ENCODE results near the gene MAP4K2.

DNA sequence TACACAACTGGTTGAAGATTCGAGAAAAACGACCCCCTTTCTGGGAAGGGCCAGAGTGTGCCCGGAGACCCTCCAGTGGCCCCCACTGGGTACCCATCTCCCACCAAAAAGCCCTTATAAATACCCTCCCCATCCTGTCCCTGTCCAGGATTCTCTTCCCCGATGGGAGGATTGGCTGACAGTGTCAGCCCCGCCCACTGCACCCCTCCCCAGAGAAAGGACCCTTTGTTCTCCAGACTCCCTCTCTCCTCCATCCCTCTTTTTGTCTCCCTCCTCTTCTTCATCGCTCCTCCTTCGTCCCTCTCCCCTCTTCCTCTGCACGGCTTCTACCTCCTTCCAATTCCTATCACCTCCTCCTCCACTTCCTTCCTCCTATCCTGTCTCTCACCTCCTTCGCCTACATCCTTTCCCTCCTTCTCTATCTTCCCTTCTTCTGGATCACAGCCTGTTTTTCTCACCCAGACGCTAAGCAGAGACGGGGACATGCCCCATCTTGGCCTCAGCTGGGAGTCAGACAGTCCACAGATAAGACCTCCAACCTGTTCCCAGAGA is 20.6 kb upstream of the MAP4K2 start:
- TF ChIP-seq, protein P1, sequence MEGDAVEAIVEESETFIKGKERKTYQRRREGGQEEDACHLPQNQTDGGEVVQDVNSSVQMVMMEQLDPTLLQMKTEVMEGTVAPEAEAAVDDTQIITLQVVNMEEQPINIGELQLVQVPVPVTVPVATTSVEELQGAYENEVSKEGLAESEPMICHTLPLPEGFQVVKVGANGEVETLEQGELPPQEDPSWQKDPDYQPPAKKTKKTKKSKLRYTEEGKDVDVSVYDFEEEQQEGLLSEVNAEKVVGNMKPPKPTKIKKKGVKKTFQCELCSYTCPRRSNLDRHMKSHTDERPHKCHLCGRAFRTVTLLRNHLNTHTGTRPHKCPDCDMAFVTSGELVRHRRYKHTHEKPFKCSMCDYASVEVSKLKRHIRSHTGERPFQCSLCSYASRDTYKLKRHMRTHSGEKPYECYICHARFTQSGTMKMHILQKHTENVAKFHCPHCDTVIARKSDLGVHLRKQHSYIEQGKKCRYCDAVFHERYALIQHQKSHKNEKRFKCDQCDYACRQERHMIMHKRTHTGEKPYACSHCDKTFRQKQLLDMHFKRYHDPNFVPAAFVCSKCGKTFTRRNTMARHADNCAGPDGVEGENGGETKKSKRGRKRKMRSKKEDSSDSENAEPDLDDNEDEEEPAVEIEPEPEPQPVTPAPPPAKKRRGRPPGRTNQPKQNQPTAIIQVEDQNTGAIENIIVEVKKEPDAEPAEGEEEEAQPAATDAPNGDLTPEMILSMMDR (conservative IDR thresholded peaks at IDR 0.05 in 1 of 2, IDR thresholded peaks at IDR 0.05 in 1 of 2; ENCODE audit: extremely low read depth in 1 of 2, insufficient read depth in 1 of 2, low read depth in 1 of 2, low read length in 2 of 2): no peak
- no peak for TF ChIP-seq EZH2 (IDR thresholded peaks at IDR 0.05; ENCODE audit: borderline replicate concordance, low read length)
